ENCODE measurements around the gene LNPK.

- TF ChIP-seq CTCF (IDR thresholded peaks at IDR 0.05; ENCODE audit: borderline replicate concordance, extremely low read depth, low read length, poor library complexity, severe bottlenecking), result no peak
- TF ChIP-seq EZH2 (IDR thresholded peaks at IDR 0.05; ENCODE audit: borderline replicate concordance, low read depth, low read length, severe bottlenecking), result no peak
Observed at GRCh38 chr2:175999283-175999819, 2.7 kb downstream of the LNPK start.

All from DND-41 (cell line).